ENCODE results near the gene NEUROG3.
A peak's percentile ranks its signal among the peaks of the same experiment; 100 is the strongest.
"Not testable (repeated sequence)": the region's sequence is repeated elsewhere in the genome, so short reads cannot be mapped to it uniquely, and the experiment has no call there.

NEUROG3 gene

GRCh38 chr10:69570050-69570816, 3.0 kb downstream of the NEUROG3 start:
- no peak for DNase-seq

GRCh38 chr10:69569396-69569934, 3.8 kb downstream of the NEUROG3 start:
- no peak for DNase-seq

GRCh38 chr10:69568472-69569395, 4.5 kb downstream of the NEUROG3 start:
- no peak for DNase-seq

GRCh38 chr10:69567920-69568319, 5.3 kb downstream of the NEUROG3 start:
- peak in 1 of 2 donors; percentile 14 for DNase-seq

GRCh38 chr10:69562731-69563254, 10.4 kb downstream of the NEUROG3 start:
- DNase-seq: no peak

GRCh38 chr10:69559525-69559924, 13.7 kb downstream of the NEUROG3 start:
- DNase-seq: no peak

GRCh38 chr10:69558559-69558958, 14.7 kb downstream of the NEUROG3 start:
- DNase-seq: peak in 1 of 2 donors; percentile 27

- no peak for DNase-seq
These were observed 18.6 kb downstream of the NEUROG3 start for GRCh38 chr10:69554611-69555010.

- DNase-seq: no peak
These were observed 19.9 kb downstream of the NEUROG3 start for GRCh38 chr10:69553328-69553727.

GRCh38 chr10:69552268-69552667, 21.0 kb downstream of the NEUROG3 start:
- no peak for DNase-seq

GRCh38 chr10:69549959-69550358, 23.3 kb downstream of the NEUROG3 start:
- DNase-seq: no peak

GRCh38 chr10:69541463-69541862, 31.8 kb downstream of the NEUROG3 start:
- DNase-seq: no peak

GRCh38 chr10:69538461-69538860, 34.8 kb downstream of the NEUROG3 start:
- DNase-seq: no peak

- no peak for DNase-seq
These were observed 35.8 kb downstream of the NEUROG3 start for GRCh38 chr10:69537449-69537848.

GRCh38 chr10:69536521-69536920, 36.7 kb downstream of the NEUROG3 start:
- not testable (repeated sequence) for DNase-seq

- DNase-seq: no peak
These were observed 39.6 kb downstream of the NEUROG3 start for GRCh38 chr10:69533658-69534057.

GRCh38 chr10:69527961-69528360, 45.3 kb downstream of the NEUROG3 start:
- no peak for DNase-seq

Measured in CD4-positive, alpha-beta T cell treated with Interleukin-1 beta for 1 hour (primary cell).